Upper lobe of left lung (tissue), 4 donors: ENCODE data around the gene PDZD2.

Experiments used
- CTCF ChIP-seq, 6 experiments: fragments of 450-650 bp in 4 of 6; fragments of 200-600 bp in 2 of 6; sonication (generic) in 2 of 6; IDR thresholded peaks; one replicate each; pipeline ENCODE4 v1.5.1; 2016 to 2019; ENCODE audit warnings: antibody characterized with exemption in 6 of 6
- EP300 ChIP-seq, 4 donors: sonication (generic); formaldehyde crosslinking; IDR thresholded peaks; one replicate each; pipeline ENCODE4 v1.5.1; 2017; ENCODE audit warnings: antibody characterized with exemption in 4 of 4, control low read depth in 2 of 4
- POLR2A ChIP-seq, 4 donors: fragments of 450-650 bp; IDR thresholded peaks; one replicate each; pipeline ENCODE4 v1.5.1; 2016 to 2017; ENCODE audit warnings: antibody characterized with exemption in 4 of 4, mild to moderate bottlenecking in 2 of 4

GRCh38 chr5:31967461-31967860, 328.5 kb downstream of the PDZD2 start:
- TF ChIP-seq CTCF (IDR thresholded peaks at IDR 0.05) (no peak), EP300 (IDR thresholded peaks at IDR 0.05) (no peak), POLR2A (IDR thresholded peaks at IDR 0.05) (no peak)
